Fibroblast of mammary gland (primary cell): ENCODE results near the gene BMP5.
A peak's percentile ranks its signal among the peaks of the same experiment; 100 is the strongest.

ENCODE experiments used
- DNase-seq: peaks from one replicate; pipeline ENCODE4 v3.0.0-alpha.2; 2010; ENCODE audit warnings: low read depth
- H3K4me3 ChIP-seq: 2 replicates; pipeline ENCODE4 v1.5.1; 2011; ENCODE audit warnings: low read depth, mild to moderate bottlenecking, low read length, moderate library complexity; ENCODE audit not compliant: control insufficient read depth
- CTCF ChIP-seq: conservative IDR thresholded peaks from 2 replicates; pipeline ENCODE4 v1.5.1; 2011; ENCODE audit warnings: low read depth, low read length, inconsistent platforms; ENCODE audit not compliant: control insufficient read depth, insufficient read depth

The BMP5 gene

GRCh38 chr6:55895972-55896730, 20.8 kb upstream of the BMP5 start:
- TF ChIP-seq CTCF, result no peak

DNA sequence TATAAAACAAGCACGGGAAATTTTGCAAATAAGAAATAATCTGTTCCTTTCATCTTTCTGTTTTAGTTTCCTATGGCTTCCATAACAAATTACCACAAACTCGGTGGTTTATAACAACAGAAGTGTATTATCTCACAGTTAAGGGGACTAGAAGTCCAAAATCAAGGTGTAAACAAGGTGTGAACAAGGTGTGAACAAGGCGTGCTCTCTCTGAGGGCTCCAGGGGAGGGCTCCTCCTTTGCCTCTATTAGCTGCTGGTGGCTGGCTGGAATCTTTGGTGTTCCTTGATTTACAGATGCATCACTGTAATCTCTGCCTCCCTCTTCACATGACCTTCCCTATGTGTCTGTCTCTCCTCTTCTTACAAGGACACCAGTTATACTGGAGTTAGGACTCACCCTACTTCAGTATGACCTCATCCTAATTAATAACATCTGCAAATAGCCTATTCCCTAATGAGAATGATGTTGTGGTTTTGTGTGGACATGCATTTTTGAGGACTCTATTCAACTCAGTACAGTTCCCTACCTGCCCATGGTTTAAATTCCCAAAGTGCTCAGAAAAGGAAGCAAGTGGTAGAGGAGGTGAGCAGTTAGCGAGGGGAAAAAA, 17.5 kb upstream of the BMP5 start:
- peak; percentile 74 for DNase-seq
- no peak overlapping the region for H3K4me3 ChIP-seq
- TF ChIP-seq CTCF, result no peak

More at GRCh38 chr6:55895972-55896730, 20.8 kb upstream of the BMP5 start:
- no peak for DNase-seq
- H3K4me3 ChIP-seq, result no peak overlapping the region

DNA sequence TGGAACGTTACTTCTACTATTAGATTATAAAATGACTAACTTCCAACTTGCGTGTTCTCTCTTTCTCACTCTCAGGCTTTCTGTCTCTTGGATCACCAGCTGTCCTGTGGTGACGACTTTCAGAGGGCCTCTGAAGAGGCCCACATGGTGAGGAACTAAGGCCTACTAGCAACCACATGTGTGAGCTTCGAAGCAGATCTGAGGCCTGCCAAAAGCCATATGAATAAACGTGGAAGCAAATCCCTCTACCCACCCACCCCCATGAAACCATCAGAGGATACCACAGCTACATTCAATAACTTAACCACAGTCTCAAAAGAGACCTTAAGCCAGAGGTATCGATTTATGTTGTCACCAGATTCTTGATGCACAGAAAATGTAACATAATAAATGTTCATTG, 13.5 kb upstream of the BMP5 start:
- TF ChIP-seq CTCF, result no peak
- H3K4me3 ChIP-seq, result no peak overlapping the region
- DNase-seq, result no peak

- peak; percentile 50 for TF ChIP-seq CTCF
- H3K4me3 ChIP-seq, result no peak overlapping the region
- DNase-seq, result peak; percentile 43
These were observed 10.9 kb upstream of the BMP5 start for GRCh38 chr6:55886185-55886836.

DNA sequence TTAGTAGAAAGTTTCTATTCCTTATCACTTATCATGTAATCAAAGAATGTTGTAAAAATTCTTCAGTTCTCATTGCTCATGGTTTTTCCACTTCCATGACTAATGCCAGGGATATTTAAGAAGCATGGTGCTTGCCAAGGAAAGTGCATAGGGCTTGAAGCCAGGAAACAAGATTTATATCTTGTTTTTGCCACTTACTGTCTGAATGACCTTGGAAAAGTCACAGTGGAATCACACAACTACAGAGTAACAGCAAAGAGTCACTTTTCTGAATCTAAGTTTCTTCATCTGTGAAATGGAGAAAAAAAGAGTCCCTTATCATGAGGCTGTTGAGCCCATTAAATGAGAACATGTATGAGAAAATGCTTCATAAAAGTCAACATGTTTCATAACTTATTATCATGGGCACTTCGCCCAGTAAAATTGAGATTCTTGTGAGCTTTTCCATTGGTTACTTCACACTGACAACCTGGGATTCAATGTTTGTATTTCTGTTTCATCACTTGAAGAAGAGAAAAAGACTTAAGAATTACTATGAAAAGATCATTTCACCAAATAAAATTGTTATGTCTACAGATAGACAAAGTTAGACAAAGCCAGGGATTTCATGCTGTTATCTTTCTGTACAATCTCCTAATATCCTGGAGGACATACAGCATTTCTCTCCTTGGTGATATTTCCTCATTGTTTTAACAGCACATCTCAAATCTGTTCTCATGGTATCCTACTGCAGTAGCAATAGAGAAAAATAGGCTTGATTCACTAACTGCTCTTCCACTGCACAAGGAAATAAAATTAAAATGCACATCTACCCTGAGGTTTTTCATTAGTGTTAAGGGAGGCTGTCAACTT, 7.6 kb upstream of the BMP5 start:
- DNase-seq, result peak; percentile 87
- TF ChIP-seq CTCF, result no peak

DNA sequence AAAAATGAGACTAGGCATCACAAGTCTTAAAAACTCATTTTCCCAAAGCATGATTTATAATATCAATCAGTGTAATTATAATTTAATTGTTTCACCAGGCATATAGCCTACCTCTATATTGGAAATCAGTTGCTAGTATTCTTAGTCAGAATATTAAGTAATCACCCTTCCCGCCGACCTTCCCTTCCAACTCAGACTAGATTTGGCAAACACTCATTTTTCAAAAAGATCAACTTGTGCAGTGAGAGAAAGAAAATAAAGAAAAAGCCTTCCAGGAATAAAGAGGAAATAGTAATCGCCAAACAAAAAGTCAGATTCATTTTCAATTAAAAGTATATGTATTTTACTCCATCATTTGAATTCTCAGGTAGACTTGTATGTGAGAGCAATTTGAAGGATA, 1.9 kb upstream of the BMP5 start:
- TF ChIP-seq CTCF, result no peak
- H3K4me3 ChIP-seq, result no peak overlapping the region
- peak; percentile 6 for DNase-seq

More for the DNA sequence above, 7.6 kb upstream of the BMP5 start:
- no peak overlapping the region for H3K4me3 ChIP-seq
